Measurements from ENCODE around the gene KMT2D. TPM values are rescaled to one million over a fixed set of nuclear protein-coding genes. Genes with fewer than 3 reads are reported as not detected.

The KMT2D gene
- total and polyA plus RNA-seq, 2 experiments from 2014 or later = 17.6 to 120 TPM

DNA sequence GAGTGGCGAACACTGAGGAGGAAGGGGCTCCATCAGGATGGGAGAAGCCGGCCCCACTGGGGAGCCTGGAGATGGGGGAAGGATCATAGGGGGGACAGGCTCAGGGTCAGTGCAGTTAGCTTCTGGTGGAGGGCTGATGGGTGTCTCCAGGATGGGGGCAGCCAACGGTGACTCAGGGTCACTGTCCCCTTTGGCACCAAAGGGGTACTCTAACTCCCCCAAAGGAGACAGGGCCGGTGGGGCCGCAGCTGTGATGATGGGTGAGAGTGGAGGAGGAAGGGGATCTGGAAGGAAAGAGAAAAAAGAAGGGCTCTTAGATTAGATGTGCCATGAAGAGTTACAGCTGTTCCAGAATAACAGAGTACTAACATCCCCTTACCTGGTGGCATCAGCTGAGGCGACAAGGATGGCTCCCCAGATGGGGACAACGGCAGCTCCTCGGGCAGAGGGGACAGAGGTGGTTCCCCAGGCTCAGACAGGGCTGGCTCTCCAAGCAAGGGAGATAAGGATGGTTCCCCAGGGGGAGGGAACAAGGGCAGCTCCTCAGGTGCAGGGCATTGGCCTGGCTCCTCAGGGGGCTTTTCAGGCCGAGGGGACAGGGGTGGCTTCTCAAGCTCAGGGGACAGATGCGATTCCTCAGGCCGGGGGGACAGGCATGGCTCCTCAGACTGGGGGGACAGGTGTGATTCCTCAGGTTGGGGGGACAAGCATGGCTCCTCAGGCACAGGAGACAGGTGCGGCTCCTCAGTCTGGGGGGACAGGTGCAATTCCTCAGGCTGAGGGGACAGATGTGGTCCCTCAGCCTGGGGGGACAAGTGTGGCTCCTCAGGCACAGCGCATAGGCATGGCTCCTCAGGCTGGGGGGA lies 9.9 kb downstream of the KMT2D start:
- Histone ChIP-seq H3K79me2 (replicated peaks; ENCODE audit: insufficient read depth) (peaks cover 23% of the 10 kb centered on the region), H2AFZ (no peak overlapping the region), H3F3A (replicated peaks; ENCODE audit: low read depth) (no peaks in the 10 kb centered on the region), H3K9me2 (ENCODE audit: insufficient read depth) (no peaks in the 10 kb centered on the region), H3K4me2 (no peak overlapping the region), H3K27me3 (ENCODE audit: insufficient read depth) (no peaks in the 10 kb centered on the region), H3K36me3 (ENCODE audit: insufficient read depth) (peaks cover 44% of the 10 kb centered on the region), H3K4me1 (ENCODE audit: insufficient read depth) (no peaks in the 10 kb centered on the region; the same call in 1 of the 2 replicates), H4K20me1 (replicated peaks; ENCODE audit: insufficient read depth) (peaks cover 48% of the 10 kb centered on the region), H3K27ac (ENCODE audit: low read depth) (no peak overlapping the region), H3K4me3 (no peak overlapping the region)
- Mint-ChIP-seq H3K4me3 (no peak overlapping the region), H3K36me3 (ENCODE audit: low read depth) (peaks cover 98% of the 10 kb centered on the region), H3K27ac (no peak overlapping the region), H3K9me3 (no peaks in the 10 kb centered on the region; the same call in 2 of the 3 replicates), H3K4me1 (peaks cover 8% of the 10 kb centered on the region), H3K27me3 (ENCODE audit: insufficient read depth, low read depth, poor library complexity) (peaks cover 12% of the 10 kb centered on the region)
- no peak for TF ChIP-seq EZH2 (IDR thresholded peaks at IDR 0.05; ENCODE audit: low read depth, unreplicated experiment)
- ATAC-seq (no peak), DNase-seq (ENCODE audit: low spot score) (no peak)

DNA sequence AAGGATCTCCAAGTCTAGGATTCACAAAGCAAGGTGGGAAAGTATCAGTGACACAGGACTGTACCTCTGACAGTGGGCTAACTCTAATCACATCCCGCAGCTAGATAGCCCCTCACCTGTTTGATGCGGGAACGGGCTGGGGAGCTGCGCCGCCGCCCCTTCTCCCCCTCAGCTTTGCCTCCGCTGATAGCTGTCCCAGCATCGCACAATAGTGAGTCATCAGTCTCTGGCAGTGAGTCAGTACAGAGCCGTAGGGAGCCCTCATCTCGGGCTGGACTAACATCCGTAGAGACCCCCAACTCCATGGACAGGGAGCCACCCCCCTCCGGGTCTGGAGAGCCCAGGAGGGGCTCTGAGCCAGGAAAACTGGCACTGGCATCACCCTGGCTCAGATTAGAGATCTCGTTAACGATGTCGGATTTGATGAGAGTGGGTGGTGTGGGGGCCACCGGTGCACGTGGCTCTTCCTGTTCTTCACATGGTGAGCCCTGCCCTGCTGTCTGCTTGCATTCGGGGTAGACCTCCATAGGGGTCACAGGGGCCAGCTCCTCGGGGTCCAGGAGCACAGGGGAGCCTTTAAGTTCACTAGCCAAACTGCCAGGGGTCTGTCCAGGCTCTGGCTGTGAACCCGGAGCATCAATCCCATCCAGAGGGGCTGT lies 10.9 kb downstream of the KMT2D start:
- Histone ChIP-seq H3F3A (replicated peaks; ENCODE audit: low read depth) (no peaks in the 10 kb centered on the region), H2AFZ (no peak overlapping the region), H3K27me3 (ENCODE audit: insufficient read depth) (no peaks in the 10 kb centered on the region), H3K27ac (ENCODE audit: low read depth) (no peak overlapping the region), H3K4me3 (no peak overlapping the region), H3K79me2 (replicated peaks; ENCODE audit: insufficient read depth) (peaks cover 12% of the 10 kb centered on the region), H3K4me1 (ENCODE audit: insufficient read depth) (no peaks in the 10 kb centered on the region), H3K36me3 (ENCODE audit: insufficient read depth) (peaks cover 41% of the 10 kb centered on the region), H3K9me2 (ENCODE audit: insufficient read depth) (no peaks in the 10 kb centered on the region), H3K4me2 (no peak overlapping the region), H4K20me1 (replicated peaks; ENCODE audit: insufficient read depth) (peaks cover 45% of the 10 kb centered on the region)
- Mint-ChIP-seq H3K36me3 (ENCODE audit: low read depth) (peaks cover 98% of the 10 kb centered on the region), H3K27ac (no peak overlapping the region), H3K9me3 (no peaks in the 10 kb centered on the region; the same call in 2 of the 3 replicates), H3K4me1 (peaks cover 2% of the 10 kb centered on the region; the same call in 1 of the 3 replicates), H3K27me3 (ENCODE audit: insufficient read depth, low read depth, poor library complexity) (peaks cover 12% of the 10 kb centered on the region), H3K4me3 (no peak overlapping the region)
- ATAC-seq (no peak), DNase-seq (ENCODE audit: low spot score) (no peak)
- TF ChIP-seq JUNB (IDR thresholded peaks at IDR 0.05; ENCODE audit: unreplicated experiment) (no peak), EZH2phosphoT487 (IDR thresholded peaks at IDR 0.05; ENCODE audit: unreplicated experiment) (no peak), ZNF331 (CRISPR knock-in tag; IDR thresholded peaks at IDR 0.05; ENCODE audit: low read depth) (no peak), POLR2AphosphoS5 (IDR thresholded peaks at IDR 0.05; ENCODE audit: low read depth) (no peak), STAT1 (IDR thresholded peaks at IDR 0.05; ENCODE audit: unreplicated experiment) (no peak), EZH2 (IDR thresholded peaks at IDR 0.05; ENCODE audit: low read depth, unreplicated experiment) (no peak)
- TF ChIP-seq, protein P1, sequence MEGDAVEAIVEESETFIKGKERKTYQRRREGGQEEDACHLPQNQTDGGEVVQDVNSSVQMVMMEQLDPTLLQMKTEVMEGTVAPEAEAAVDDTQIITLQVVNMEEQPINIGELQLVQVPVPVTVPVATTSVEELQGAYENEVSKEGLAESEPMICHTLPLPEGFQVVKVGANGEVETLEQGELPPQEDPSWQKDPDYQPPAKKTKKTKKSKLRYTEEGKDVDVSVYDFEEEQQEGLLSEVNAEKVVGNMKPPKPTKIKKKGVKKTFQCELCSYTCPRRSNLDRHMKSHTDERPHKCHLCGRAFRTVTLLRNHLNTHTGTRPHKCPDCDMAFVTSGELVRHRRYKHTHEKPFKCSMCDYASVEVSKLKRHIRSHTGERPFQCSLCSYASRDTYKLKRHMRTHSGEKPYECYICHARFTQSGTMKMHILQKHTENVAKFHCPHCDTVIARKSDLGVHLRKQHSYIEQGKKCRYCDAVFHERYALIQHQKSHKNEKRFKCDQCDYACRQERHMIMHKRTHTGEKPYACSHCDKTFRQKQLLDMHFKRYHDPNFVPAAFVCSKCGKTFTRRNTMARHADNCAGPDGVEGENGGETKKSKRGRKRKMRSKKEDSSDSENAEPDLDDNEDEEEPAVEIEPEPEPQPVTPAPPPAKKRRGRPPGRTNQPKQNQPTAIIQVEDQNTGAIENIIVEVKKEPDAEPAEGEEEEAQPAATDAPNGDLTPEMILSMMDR (conservative IDR thresholded peaks at IDR 0.05; ENCODE audit: low read depth in 2 of 2) = no peak
- TF ChIP-seq, protein P2, sequence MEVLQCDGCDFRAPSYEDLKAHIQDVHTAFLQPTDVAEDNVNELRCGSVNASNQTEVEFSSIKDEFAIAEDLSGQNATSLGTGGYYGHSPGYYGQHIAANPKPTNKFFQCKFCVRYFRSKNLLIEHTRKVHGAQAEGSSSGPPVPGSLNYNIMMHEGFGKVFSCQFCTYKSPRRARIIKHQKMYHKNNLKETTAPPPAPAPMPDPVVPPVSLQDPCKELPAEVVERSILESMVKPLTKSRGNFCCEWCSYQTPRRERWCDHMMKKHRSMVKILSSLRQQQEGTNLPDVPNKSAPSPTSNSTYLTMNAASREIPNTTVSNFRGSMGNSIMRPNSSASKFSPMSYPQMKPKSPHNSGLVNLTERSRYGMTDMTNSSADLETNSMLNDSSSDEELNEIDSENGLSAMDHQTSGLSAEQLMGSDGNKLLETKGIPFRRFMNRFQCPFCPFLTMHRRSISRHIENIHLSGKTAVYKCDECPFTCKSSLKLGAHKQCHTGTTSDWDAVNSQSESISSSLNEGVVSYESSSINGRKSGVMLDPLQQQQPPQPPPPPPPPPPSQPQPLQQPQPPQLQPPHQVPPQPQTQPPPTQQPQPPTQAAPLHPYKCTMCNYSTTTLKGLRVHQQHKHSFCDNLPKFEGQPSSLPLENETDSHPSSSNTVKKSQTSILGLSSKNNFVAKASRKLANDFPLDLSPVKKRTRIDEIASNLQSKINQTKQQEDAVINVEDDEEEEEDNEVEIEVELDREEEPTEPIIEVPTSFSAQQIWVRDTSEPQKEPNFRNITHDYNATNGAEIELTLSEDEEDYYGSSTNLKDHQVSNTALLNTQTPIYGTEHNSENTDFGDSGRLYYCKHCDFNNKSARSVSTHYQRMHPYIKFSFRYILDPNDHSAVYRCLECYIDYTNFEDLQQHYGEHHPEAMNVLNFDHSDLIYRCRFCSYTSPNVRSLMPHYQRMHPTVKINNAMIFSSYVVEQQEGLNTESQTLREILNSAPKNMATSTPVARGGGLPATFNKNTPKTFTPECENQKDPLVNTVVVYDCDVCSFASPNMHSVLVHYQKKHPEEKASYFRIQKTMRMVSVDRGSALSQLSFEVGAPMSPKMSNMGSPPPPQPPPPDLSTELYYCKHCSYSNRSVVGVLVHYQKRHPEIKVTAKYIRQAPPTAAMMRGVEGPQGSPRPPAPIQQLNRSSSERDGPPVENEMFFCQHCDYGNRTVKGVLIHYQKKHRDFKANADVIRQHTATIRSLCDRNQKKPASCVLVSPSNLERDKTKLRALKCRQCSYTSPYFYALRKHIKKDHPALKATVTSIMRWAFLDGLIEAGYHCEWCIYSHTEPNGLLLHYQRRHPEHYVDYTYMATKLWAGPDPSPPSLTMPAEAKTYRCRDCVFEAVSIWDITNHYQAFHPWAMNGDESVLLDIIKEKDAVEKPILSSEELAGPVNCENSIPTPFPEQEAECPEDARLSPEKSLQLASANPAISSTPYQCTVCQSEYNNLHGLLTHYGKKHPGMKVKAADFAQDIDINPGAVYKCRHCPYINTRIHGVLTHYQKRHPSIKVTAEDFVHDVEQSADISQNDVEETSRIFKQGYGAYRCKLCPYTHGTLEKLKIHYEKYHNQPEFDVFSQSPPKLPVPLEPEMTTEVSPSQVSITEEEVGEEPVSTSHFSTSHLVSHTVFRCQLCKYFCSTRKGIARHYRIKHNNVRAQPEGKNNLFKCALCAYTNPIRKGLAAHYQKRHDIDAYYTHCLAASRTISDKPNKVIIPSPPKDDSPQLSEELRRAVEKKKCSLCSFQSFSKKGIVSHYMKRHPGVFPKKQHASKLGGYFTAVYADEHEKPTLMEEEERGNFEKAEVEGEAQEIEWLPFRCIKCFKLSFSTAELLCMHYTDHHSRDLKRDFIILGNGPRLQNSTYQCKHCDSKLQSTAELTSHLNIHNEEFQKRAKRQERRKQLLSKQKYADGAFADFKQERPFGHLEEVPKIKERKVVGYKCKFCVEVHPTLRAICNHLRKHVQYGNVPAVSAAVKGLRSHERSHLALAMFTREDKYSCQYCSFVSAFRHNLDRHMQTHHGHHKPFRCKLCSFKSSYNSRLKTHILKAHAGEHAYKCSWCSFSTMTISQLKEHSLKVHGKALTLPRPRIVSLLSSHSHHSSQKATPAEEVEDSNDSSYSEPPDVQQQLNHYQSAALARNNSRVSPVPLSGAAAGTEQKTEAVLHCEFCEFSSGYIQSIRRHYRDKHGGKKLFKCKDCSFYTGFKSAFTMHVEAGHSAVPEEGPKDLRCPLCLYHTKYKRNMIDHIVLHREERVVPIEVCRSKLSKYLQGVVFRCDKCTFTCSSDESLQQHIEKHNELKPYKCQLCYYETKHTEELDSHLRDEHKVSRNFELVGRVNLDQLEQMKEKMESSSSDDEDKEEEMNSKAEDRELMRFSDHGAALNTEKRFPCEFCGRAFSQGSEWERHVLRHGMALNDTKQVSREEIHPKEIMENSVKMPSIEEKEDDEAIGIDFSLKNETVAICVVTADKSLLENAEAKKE (CRISPR knock-in tag; IDR thresholded peaks at IDR 0.05) = no peak

Measured in GM23338 (cell line).